H1 (cell line): ENCODE results near the gene CAST. TPM values are rescaled to one million over a fixed set of nuclear protein-coding genes. Genes with fewer than 3 reads are reported as not detected.

Experiments
- RXRA ChIP-seq: IDR thresholded peaks from 2 replicates; pipeline ENCODE4 v1.6.1; 2011; ENCODE audit warnings: low read depth, mild to moderate bottlenecking, low read length, moderate library complexity; ENCODE audit not compliant: insufficient read depth
- polyA plus RNA-seq, 7 experiments: library from polyadenylated mRNA; depleted of rRNA in 3 of 7; stranded (reverse) in 5 of 7; unstranded in 2 of 7; fragments of >200 nt in 5 of 7; fragments of 200-250 nt in 2 of 7; gene quantifications; 1 replicate in 5 of 7; 2 replicates in 1 of 7; 4 replicates in 1 of 7; pipeline versions ENCODE4 v1.2.1 to v1.2.3, GENCODE V29; 2011 to 2013; ENCODE audit warnings: missing spikeins in 2 of 7, mixed read lengths in 2 of 7
- total RNA-seq: library from RNA; stranded (reverse); fragmentation: NEBNext Ultra II Directional; extraction: Animal tissue kit (Norgen Biotek cat#: 25700); gene quantifications from 2 replicates; pipeline ENCODE4 v1.2.1, GENCODE V29; 2021

CAST gene
- total and polyA plus RNA-seq, 2 of the 8 experiments (the other 6 are each of a cell fraction or from before 2014, with no cell fraction given), result 9.0 to 48.2 TPM

GRCh38 chr5:96818125-96818788 lies 156.1 kb downstream of the CAST start (continued):
- TF ChIP-seq RXRA, result no peak
- TF ChIP-seq, all 59 proteins: peak for 0
